Activated naive CD8-positive, alpha-beta T cell treated with anti-CD3 and anti-CD28 coated beads for 36 hours (primary cell): ENCODE measurements around the gene FAAH. TPM values are rescaled to one million over a fixed set of nuclear protein-coding genes. Genes with fewer than 3 reads are reported as not detected.

Experiments
- DNase-seq: peaks from one replicate; pipeline ENCODE4 v3.0.0; 2021
- H3K27ac Mint-ChIP-seq: one replicate; pipeline ENCODE4 v1.8.0; 2022; ENCODE audit warnings: mild to moderate bottlenecking, moderate library complexity, mixed read lengths
- H3K27me3 Mint-ChIP-seq: one replicate; pipeline ENCODE4 v1.8.0; 2022; ENCODE audit warnings: mild to moderate bottlenecking, mixed read lengths
- H3K36me3 Mint-ChIP-seq: one replicate; pipeline ENCODE4 v1.8.0; 2021; ENCODE audit warnings: mild to moderate bottlenecking, mixed read lengths
- H3K4me1 Mint-ChIP-seq: one replicate; pipeline ENCODE4 v1.8.0; 2021; ENCODE audit warnings: mixed read lengths
- H3K4me3 Mint-ChIP-seq: one replicate; pipeline ENCODE4 v1.8.0; 2022; ENCODE audit warnings: mild to moderate bottlenecking, moderate library complexity, mixed read lengths
- H3K9me3 Mint-ChIP-seq: one replicate; pipeline ENCODE4 v1.8.0; 2022; ENCODE audit warnings: mixed read lengths
- total RNA-seq, 2 experiments: library from RNA; stranded (reverse); gene quantifications; one replicate each; pipeline ENCODE4 v1.2.3, GENCODE V29; 2021

The FAAH gene
- total RNA-seq, 2 experiments from 2014 or later = 2.8 to 3.4 TPM

GRCh38 chr1:46380508-46380907, 13.6 kb upstream of the FAAH start:
- Mint-ChIP-seq H3K27me3 (no peaks in the 10 kb centered on the region), H3K27ac (no peak overlapping the region), H3K9me3 (peaks cover 8% of the 10 kb centered on the region), H3K4me3 (no peak overlapping the region), H3K4me1 (no peaks in the 10 kb centered on the region), H3K36me3 (peaks cover 12% of the 10 kb centered on the region)
- DNase-seq = no peak

GRCh38 chr1:46393510-46393909, 607 bp upstream of the FAAH start:
- Mint-ChIP-seq H3K4me1 (peaks cover 8% of the 10 kb centered on the region), H3K4me3 (peak overlapping the region; percentile 59), H3K36me3 (peaks cover 31% of the 10 kb centered on the region), H3K27ac (peak overlapping the region; percentile 21), H3K27me3 (peaks cover 18% of the 10 kb centered on the region), H3K9me3 (peaks cover 14% of the 10 kb centered on the region)
- no peak for DNase-seq

- H3K4me1 Mint-ChIP-seq = peaks cover 8% of the 10 kb centered on the region
- no peak overlapping the region for H3K27ac Mint-ChIP-seq
- peak overlapping the region; percentile 71 for H3K4me3 Mint-ChIP-seq
- peaks cover 14% of the 10 kb centered on the region for H3K9me3 Mint-ChIP-seq
- no peak for DNase-seq
- H3K27me3 Mint-ChIP-seq = peaks cover 18% of the 10 kb centered on the region
- H3K36me3 Mint-ChIP-seq = peaks cover 31% of the 10 kb centered on the region
Measured at GRCh38 chr1:46394872-46395465, 852 bp downstream of the FAAH start.

- peaks cover 26% of the 10 kb centered on the region for H3K36me3 Mint-ChIP-seq
- peaks cover 14% of the 10 kb centered on the region for H3K9me3 Mint-ChIP-seq
- peaks cover 18% of the 10 kb centered on the region for H3K27me3 Mint-ChIP-seq
- peaks cover 10% of the 10 kb centered on the region for H3K4me1 Mint-ChIP-seq
- H3K27ac Mint-ChIP-seq = no peak overlapping the region
- no peak overlapping the region for H3K4me3 Mint-ChIP-seq
- DNase-seq = no peak
Measured at GRCh38 chr1:46396441-46397398, 2.6 kb downstream of the FAAH start.

- Mint-ChIP-seq H3K4me1 (peaks cover 6% of the 10 kb centered on the region), H3K9me3 (no peaks in the 10 kb centered on the region), H3K27ac (no peak overlapping the region), H3K4me3 (no peak overlapping the region), H3K36me3 (peaks cover 5% of the 10 kb centered on the region), H3K27me3 (peaks cover 5% of the 10 kb centered on the region)
- DNase-seq = no peak
Measured at GRCh38 chr1:46399307-46399706, 5.2 kb downstream of the FAAH start.

- Mint-ChIP-seq H3K27ac (no peak overlapping the region), H3K36me3 (no peaks in the 10 kb centered on the region), H3K4me1 (peaks cover 2% of the 10 kb centered on the region), H3K9me3 (no peaks in the 10 kb centered on the region), H3K27me3 (no peaks in the 10 kb centered on the region), H3K4me3 (no peak overlapping the region)
- no peak for DNase-seq
Measured at GRCh38 chr1:46400421-46400820, 6.3 kb downstream of the FAAH start.

GRCh38 chr1:46401154-46401913, 7.2 kb downstream of the FAAH start:
- Mint-ChIP-seq H3K9me3 (no peaks in the 10 kb centered on the region), H3K4me1 (peaks cover 2% of the 10 kb centered on the region), H3K36me3 (no peaks in the 10 kb centered on the region), H3K27me3 (no peaks in the 10 kb centered on the region), H3K27ac (no peak overlapping the region), H3K4me3 (no peak overlapping the region)
- no peak for DNase-seq

- Mint-ChIP-seq H3K36me3 (no peaks in the 10 kb centered on the region), H3K27me3 (no peaks in the 10 kb centered on the region), H3K4me3 (no peak overlapping the region), H3K4me1 (peaks cover 2% of the 10 kb centered on the region), H3K9me3 (no peaks in the 10 kb centered on the region), H3K27ac (no peak overlapping the region)
- no peak for DNase-seq
Measured at GRCh38 chr1:46401964-46402626, 8.0 kb downstream of the FAAH start.

GRCh38 chr1:46403916-46404315, 9.8 kb downstream of the FAAH start:
- peaks cover 2% of the 10 kb centered on the region for H3K4me1 Mint-ChIP-seq
- no peak overlapping the region for H3K4me3 Mint-ChIP-seq
- H3K36me3 Mint-ChIP-seq = no peaks in the 10 kb centered on the region
- H3K27ac Mint-ChIP-seq = no peak overlapping the region
- DNase-seq = no peak
- no peaks in the 10 kb centered on the region for H3K9me3 Mint-ChIP-seq
- no peaks in the 10 kb centered on the region for H3K27me3 Mint-ChIP-seq

GRCh38 chr1:46404482-46405196, 10.5 kb downstream of the FAAH start:
- Mint-ChIP-seq H3K4me1 (peaks cover 2% of the 10 kb centered on the region), H3K36me3 (no peaks in the 10 kb centered on the region), H3K4me3 (no peak overlapping the region), H3K9me3 (no peaks in the 10 kb centered on the region), H3K27me3 (no peaks in the 10 kb centered on the region), H3K27ac (no peak overlapping the region)
- no peak for DNase-seq

GRCh38 chr1:46405197-46405555, 11.1 kb downstream of the FAAH start:
- no peaks in the 10 kb centered on the region for H3K9me3 Mint-ChIP-seq
- H3K27me3 Mint-ChIP-seq = no peaks in the 10 kb centered on the region

GRCh38 chr1:46405724-46406123, 11.6 kb downstream of the FAAH start:
- no peaks in the 10 kb centered on the region for H3K27me3 Mint-ChIP-seq
- H3K4me1 Mint-ChIP-seq = no peaks in the 10 kb centered on the region
- no peaks in the 10 kb centered on the region for H3K36me3 Mint-ChIP-seq
- H3K4me3 Mint-ChIP-seq = no peak overlapping the region
- no peak for DNase-seq
- no peak overlapping the region for H3K27ac Mint-ChIP-seq
- no peaks in the 10 kb centered on the region for H3K9me3 Mint-ChIP-seq

More at GRCh38 chr1:46405197-46405555, 11.1 kb downstream of the FAAH start:
- Mint-ChIP-seq H3K36me3 (no peaks in the 10 kb centered on the region), H3K27ac (no peak overlapping the region), H3K4me1 (peaks cover 2% of the 10 kb centered on the region), H3K4me3 (no peak overlapping the region)
- DNase-seq = no peak

GRCh38 chr1:46406881-46407608, 12.9 kb downstream of the FAAH start:
- Mint-ChIP-seq H3K36me3 (no peaks in the 10 kb centered on the region), H3K27ac (no peak overlapping the region), H3K27me3 (no peaks in the 10 kb centered on the region), H3K4me3 (no peak overlapping the region), H3K4me1 (no peaks in the 10 kb centered on the region), H3K9me3 (no peaks in the 10 kb centered on the region)
- DNase-seq = no peak

- Mint-ChIP-seq H3K27ac (no peak overlapping the region), H3K36me3 (no peaks in the 10 kb centered on the region), H3K4me3 (no peak overlapping the region), H3K27me3 (no peaks in the 10 kb centered on the region), H3K4me1 (no peaks in the 10 kb centered on the region), H3K9me3 (no peaks in the 10 kb centered on the region)
- no peak for DNase-seq
Measured at GRCh38 chr1:46407636-46408035, 13.5 kb downstream of the FAAH start.
